HepG2 (cell line): ENCODE measurements around the gene NSMCE1.

Experiments
- CEBPZ ChIP-seq: IDR thresholded peaks from 2 replicates; pipeline ENCODE4 v1.6.1; 2012; ENCODE audit warnings: low read length, improper control_type of control experiment
- CTCF ChIP-seq: sonication (generic); formaldehyde crosslinking; IDR thresholded peaks from 2 replicates; pipeline ENCODE4 v1.5.0; 2020; ENCODE audit warnings: mild to moderate bottlenecking, missing genetic modification reagents, moderate library complexity
- EP300 ChIP-seq, 3 experiments: sonication (generic) in 1 of 3; formaldehyde crosslinking in 1 of 3; IDR thresholded peaks; 2 replicates each; pipeline versions ENCODE4 v1.5.1 to v1.6.1; 2011 to 2020; ENCODE audit warnings: low read depth in 2 of 3, low read length in 2 of 3, borderline replicate concordance in 1 of 3, improper control_type of control experiment in 1 of 3, mild to moderate bottlenecking in 1 of 3, missing genetic modification reagents in 1 of 3, moderate library complexity in 1 of 3
- EZH2 ChIP-seq: conservative IDR thresholded peaks from 2 replicates; pipeline ENCODE4 v1.6.1; 2012; ENCODE audit warnings: mild to moderate bottlenecking, low read depth, low read length, moderate library complexity
- KLF12 ChIP-seq: sonication (generic); formaldehyde crosslinking; IDR thresholded peaks from 2 replicates; pipeline ENCODE4 v1.4.0; 2020; ENCODE audit warnings: missing genetic modification reagents, borderline replicate concordance
- NFATC3 ChIP-seq: sonication (generic); formaldehyde crosslinking; IDR thresholded peaks from 2 replicates; pipeline ENCODE4 v1.5.1; 2020; ENCODE audit warnings: mild to moderate bottlenecking, missing genetic modification reagents
- POLR2AphosphoS5 ChIP-seq: IDR thresholded peaks from 2 replicates; pipeline ENCODE4 v1.6.1; 2012; ENCODE audit warnings: low read depth, low read length
- RAD21 ChIP-seq: fragments of 450-650 bp; formaldehyde crosslinking; IDR thresholded peaks from 2 replicates; pipeline ENCODE4 v1.5.0; 2020; ENCODE audit warnings: mild to moderate bottlenecking
- SMAD3 ChIP-seq: sonication (generic); formaldehyde crosslinking; IDR thresholded peaks from 2 replicates; pipeline ENCODE4 v1.4.0; 2020; ENCODE audit warnings: missing genetic modification reagents
- TAF1 ChIP-seq: sonication (generic); formaldehyde crosslinking; IDR thresholded peaks from 2 replicates; pipeline ENCODE4 v1.4.0; 2020; ENCODE audit warnings: missing genetic modification reagents
- ZNF274 ChIP-seq: sonication (generic); formaldehyde crosslinking; IDR thresholded peaks from 2 replicates; pipeline ENCODE4 v1.5.1; 2020; ENCODE audit warnings: mild to moderate bottlenecking, missing genetic modification reagents
- ZNF761 ChIP-seq: sonication (generic); formaldehyde crosslinking; conservative IDR thresholded peaks from 2 replicates; pipeline ENCODE4 v1.4.0; 2020; ENCODE audit warnings: mild to moderate bottlenecking, missing genetic modification reagents

- TF ChIP-seq RAD21 (CRISPR knock-in tag) (no peak), EP300 (IDR thresholded peaks at IDR 0.05; ENCODE audit: low read depth in 2 of 2, low read length in 2 of 2) (no peak), EP300 (CRISPR knock-in tag; IDR thresholded peaks at IDR 0.05; ENCODE audit: borderline replicate concordance) (no peak), CTCF (CRISPR knock-in tag) (no peak), ZNF274 (CRISPR knock-in tag) (no peak), KLF12 (CRISPR knock-in tag) (no peak), ZNF761 (CRISPR knock-in tag) (no peak), EZH2 (no peak), SMAD3 (CRISPR knock-in tag) (no peak), NFATC3 (CRISPR knock-in tag) (no peak), POLR2AphosphoS5 (no peak), TAF1 (CRISPR knock-in tag) (no peak), CEBPZ (no peak)
These were observed 49.4 kb downstream of the NSMCE1 start for GRCh38 chr16:27219161-27219560.
